HEK293 (cell line): ENCODE data around the gene CFAP43.

Experiments used
- CTCF ChIA-PET: fragments of 350-600 bp; formaldehyde crosslinking; extraction: SDS; loops from one replicate; lab custom pipeline; 2021; ENCODE audit warnings: antibody characterized with exemption; lab: Yijun Ruan, JAX
- POLR2A ChIA-PET: fragments of 300-600 bp; formaldehyde crosslinking; extraction: SDS; loops from one replicate; lab custom pipeline; 2020; ENCODE audit warnings: antibody characterized with exemption, inconsistent platforms; lab: Yijun Ruan, JAX
- H3K27ac ChIP-seq: fragments of 200-500 bp; sonication (Bioruptor generic); 2 replicates; pipeline ENCODE4 v1.5.1; 2014; ENCODE audit warnings: low read depth, low read length, control low read depth, inconsistent platforms; ENCODE audit errors: extremely low read depth
- H3K36me3 ChIP-seq, 2 experiments: fragments of 200-500 bp in 1 of 2; sonication (Bioruptor generic) in 1 of 2; 1 replicate in 1 of 2; 2 replicates in 1 of 2; pipeline ENCODE4 v1.5.1; 2014 to 2017; ENCODE audit warnings: inconsistent platforms in 2 of 2, low read length in 2 of 2; ENCODE audit not compliant: control insufficient read depth in 2 of 2, insufficient read depth in 1 of 2
- H3K4me1 ChIP-seq: fragments of 200-500 bp; sonication (Bioruptor generic); 2 replicates; pipeline ENCODE4 v1.5.1; 2014; ENCODE audit warnings: mild to moderate bottlenecking, low read length, inconsistent platforms; ENCODE audit not compliant: control insufficient read depth, insufficient read depth
- H3K4me3 ChIP-seq: 2 replicates; pipeline ENCODE4 v1.5.1; 2011; ENCODE audit warnings: low read depth, mild to moderate bottlenecking, control low read depth, low read length, moderate library complexity
- H3K9me3 ChIP-seq: fragments of 200-500 bp; sonication (Bioruptor generic); 2 replicates; pipeline ENCODE4 v1.5.1; 2014; ENCODE audit warnings: low read depth, low read length, inconsistent platforms; ENCODE audit not compliant: control insufficient read depth, insufficient read depth
- BCL11B ChIP-seq: fragments of 450-650 bp; formaldehyde crosslinking; IDR thresholded peaks from 2 replicates; pipeline ENCODE4 v1.5.1; 2016; ENCODE audit warnings: low read depth, missing biosample characterization, missing genetic modification characterization
- HOXD13 ChIP-seq: sonication (generic); formaldehyde crosslinking; IDR thresholded peaks from 2 replicates; pipeline ENCODE4 v1.8.0; 2022; ENCODE audit warnings: missing genetic modification reagents, borderline replicate concordance
- KLF9 ChIP-seq: fragments of 450-650 bp; formaldehyde crosslinking; IDR thresholded peaks from 2 replicates; pipeline ENCODE4 v1.5.1; 2016; ENCODE audit warnings: missing biosample characterization, missing genetic modification characterization, low read depth
- OSR2 ChIP-seq: fragments of 450-650 bp; formaldehyde crosslinking; IDR thresholded peaks from 2 replicates; pipeline ENCODE4 v1.5.1; 2016; ENCODE audit warnings: missing biosample characterization, missing genetic modification characterization
- ZNF114 ChIP-seq: fragments of 450-650 bp; formaldehyde crosslinking; IDR thresholded peaks from 2 replicates; pipeline ENCODE4 v1.5.0; 2017; ENCODE audit warnings: missing biosample characterization, missing genetic modification characterization
- ZNF121 ChIP-seq: fragments of 450-650 bp; formaldehyde crosslinking; IDR thresholded peaks from 2 replicates; pipeline ENCODE4 v1.5.1; 2016; ENCODE audit warnings: missing biosample characterization, missing genetic modification characterization
- ZNF140 ChIP-seq: fragments of 450-650 bp; formaldehyde crosslinking; IDR thresholded peaks from 2 replicates; pipeline ENCODE4 v1.5.1; 2016; ENCODE audit warnings: missing biosample characterization, missing genetic modification characterization
- ZNF248 ChIP-seq: fragments of 450-650 bp; formaldehyde crosslinking; IDR thresholded peaks from 2 replicates; pipeline ENCODE4 v1.5.1; 2017; ENCODE audit warnings: missing biosample characterization, missing genetic modification characterization
- ZNF292 ChIP-seq: fragments of 450-650 bp; formaldehyde crosslinking; IDR thresholded peaks from 2 replicates; pipeline ENCODE4 v1.5.1; 2016; ENCODE audit warnings: low read depth, missing biosample characterization, missing genetic modification characterization, borderline replicate concordance
- ZNF324 ChIP-seq: fragments of 450-650 bp; formaldehyde crosslinking; IDR thresholded peaks from 2 replicates; pipeline ENCODE4 v1.5.1; 2016; ENCODE audit warnings: missing biosample characterization, missing genetic modification characterization
- ZNF394 ChIP-seq: fragments of 450-650 bp; formaldehyde crosslinking; IDR thresholded peaks from 2 replicates; pipeline ENCODE4 v1.5.1; 2016; ENCODE audit warnings: missing biosample characterization, missing genetic modification characterization, mild to moderate bottlenecking, moderate library complexity, borderline replicate concordance
- ZNF426 ChIP-seq: fragments of 450-650 bp; formaldehyde crosslinking; IDR thresholded peaks from 2 replicates; pipeline ENCODE4 v1.5.1; 2017; ENCODE audit warnings: missing biosample characterization, missing genetic modification characterization, mild to moderate bottlenecking, inconsistent platforms, moderate library complexity
- ZNF433 ChIP-seq: fragments of 450-650 bp; formaldehyde crosslinking; IDR thresholded peaks from 2 replicates; pipeline ENCODE4 v1.5.1; 2016; ENCODE audit warnings: missing biosample characterization, missing genetic modification characterization, low read depth
- ZNF544 ChIP-seq: fragments of 450-650 bp; formaldehyde crosslinking; IDR thresholded peaks from 2 replicates; pipeline ENCODE4 v1.5.0; 2017; ENCODE audit warnings: missing biosample characterization, missing genetic modification characterization
- ZNF585B ChIP-seq: fragments of 450-650 bp; formaldehyde crosslinking; IDR thresholded peaks from 2 replicates; pipeline ENCODE4 v1.5.1; 2016; ENCODE audit warnings: missing biosample characterization, missing genetic modification characterization
- ZNF658 ChIP-seq: fragments of 450-650 bp; formaldehyde crosslinking; IDR thresholded peaks from 2 replicates; pipeline ENCODE4; 2016; ENCODE audit warnings: missing biosample characterization, missing genetic modification characterization
- ZNF747 ChIP-seq: fragments of 450-650 bp; formaldehyde crosslinking; IDR thresholded peaks from 2 replicates; pipeline ENCODE4 v1.5.1; 2016; ENCODE audit warnings: missing biosample characterization, missing genetic modification characterization
- ZNF785 ChIP-seq: fragments of 450-650 bp; formaldehyde crosslinking; IDR thresholded peaks from 2 replicates; pipeline ENCODE4 v1.5.1; 2016; ENCODE audit warnings: missing biosample characterization, missing genetic modification characterization
- ZNF830 ChIP-seq: fragments of 450-650 bp; IDR thresholded peaks from 2 replicates; pipeline ENCODE4 v1.5.0; 2018; ENCODE audit warnings: missing biosample characterization, missing genetic modification characterization, low read depth, mild to moderate bottlenecking, moderate library complexity
- TF ChIP-seq, protein P1 (sequence below): fragments of 450-650 bp; formaldehyde crosslinking; IDR thresholded peaks from 2 replicates; pipeline ENCODE4 v1.5.1; 2016; ENCODE audit warnings: missing biosample characterization, missing genetic modification characterization, low read depth
- TF ChIP-seq, protein P2 (sequence below): fragments of 450-650 bp; formaldehyde crosslinking; IDR thresholded peaks from 2 replicates; pipeline ENCODE4 v1.5.1; 2016; ENCODE audit warnings: missing biosample characterization, missing genetic modification characterization
- TF ChIP-seq, protein P3 (sequence below): fragments of 450-650 bp; formaldehyde crosslinking; IDR thresholded peaks from 2 replicates; pipeline ENCODE4 v1.5.1; 2017; ENCODE audit warnings: missing biosample characterization, missing genetic modification characterization
- TF ChIP-seq, protein P4 (sequence below): fragments of 450-650 bp; formaldehyde crosslinking; IDR thresholded peaks from 2 replicates; pipeline ENCODE4 v1.5.1; 2016; ENCODE audit warnings: missing biosample characterization, missing genetic modification characterization

Gene CFAP43

DNA sequence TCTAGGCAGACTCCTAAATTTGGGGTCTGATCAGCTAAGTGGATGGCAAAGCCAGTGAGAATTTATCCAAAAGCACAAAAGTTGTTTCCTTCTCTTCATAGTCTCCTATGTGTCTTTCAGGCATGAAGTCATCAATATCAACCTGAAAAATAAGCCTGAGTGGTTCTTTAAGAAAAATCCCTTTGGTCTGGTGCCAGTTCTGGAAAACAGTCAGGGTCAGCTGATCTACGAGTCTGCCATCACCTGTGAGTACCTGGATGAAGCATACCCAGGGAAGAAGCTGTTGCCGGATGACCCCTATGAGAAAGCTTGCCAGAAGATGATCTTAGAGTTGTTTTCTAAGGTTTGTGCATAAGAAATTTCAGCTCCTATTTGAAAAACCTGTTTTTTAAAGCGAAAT is 27.3 kb upstream of the CFAP43 start (continued):
- TF ChIP-seq ZNF830 (tag by site-specific recombination) (no peak), ZNF433 (tag by site-specific recombination) (no peak), KLF9 (tag by site-specific recombination) (no peak)

DNA sequence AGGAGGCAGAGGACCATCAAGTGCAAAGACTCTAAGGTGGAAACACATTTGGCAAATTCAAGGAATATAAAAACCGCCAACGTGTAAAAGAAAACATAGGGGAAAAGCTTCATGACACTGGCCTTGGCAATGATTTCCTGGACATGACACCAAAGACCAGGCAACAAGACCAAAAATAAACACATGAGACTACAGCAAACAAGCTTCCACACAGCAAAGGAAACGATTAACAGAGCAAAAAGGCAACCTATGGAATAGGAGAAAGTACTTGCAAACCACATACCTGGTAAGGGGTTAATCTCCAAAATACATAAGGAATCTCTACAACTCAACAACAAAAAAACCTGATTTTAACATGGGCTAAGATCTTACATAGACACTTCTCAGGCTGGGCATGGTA is 26.0 kb upstream of the CFAP43 start:
- TF ChIP-seq, protein P1, sequence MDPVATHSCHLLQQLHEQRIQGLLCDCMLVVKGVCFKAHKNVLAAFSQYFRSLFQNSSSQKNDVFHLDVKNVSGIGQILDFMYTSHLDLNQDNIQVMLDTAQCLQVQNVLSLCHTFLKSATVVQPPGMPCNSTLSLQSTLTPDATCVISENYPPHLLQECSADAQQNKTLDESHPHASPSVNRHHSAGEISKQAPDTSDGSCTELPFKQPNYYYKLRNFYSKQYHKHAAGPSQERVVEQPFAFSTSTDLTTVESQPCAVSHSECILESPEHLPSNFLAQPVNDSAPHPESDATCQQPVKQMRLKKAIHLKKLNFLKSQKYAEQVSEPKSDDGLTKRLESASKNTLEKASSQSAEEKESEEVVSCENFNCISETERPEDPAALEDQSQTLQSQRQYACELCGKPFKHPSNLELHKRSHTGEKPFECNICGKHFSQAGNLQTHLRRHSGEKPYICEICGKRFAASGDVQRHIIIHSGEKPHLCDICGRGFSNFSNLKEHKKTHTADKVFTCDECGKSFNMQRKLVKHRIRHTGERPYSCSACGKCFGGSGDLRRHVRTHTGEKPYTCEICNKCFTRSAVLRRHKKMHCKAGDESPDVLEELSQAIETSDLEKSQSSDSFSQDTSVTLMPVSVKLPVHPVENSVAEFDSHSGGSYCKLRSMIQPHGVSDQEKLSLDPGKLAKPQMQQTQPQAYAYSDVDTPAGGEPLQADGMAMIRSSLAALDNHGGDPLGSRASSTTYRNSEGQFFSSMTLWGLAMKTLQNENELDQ = no peak
- TF ChIP-seq ZNF426 (no peak), OSR2 (tag by site-specific recombination) (no peak), HOXD13 (CRISPR knock-in tag) (no peak), ZNF121 (tag by site-specific recombination) (no peak), ZNF747 (tag by site-specific recombination) (no peak), ZNF292 (tag by site-specific recombination) (no peak), ZNF658 (tag by site-specific recombination) (no peak), ZNF140 (tag by site-specific recombination) (no peak), ZNF114 (no peak), ZNF394 (tag by site-specific recombination) (no peak), ZNF585B (tag by site-specific recombination) (no peak), ZNF544 (tag by site-specific recombination) (no peak), BCL11B (tag by site-specific recombination) (no peak), ZNF785 (tag by site-specific recombination) (no peak), ZNF324 (tag by site-specific recombination) (no peak), ZNF248 (no peak)
- TF ChIP-seq, protein P2, sequence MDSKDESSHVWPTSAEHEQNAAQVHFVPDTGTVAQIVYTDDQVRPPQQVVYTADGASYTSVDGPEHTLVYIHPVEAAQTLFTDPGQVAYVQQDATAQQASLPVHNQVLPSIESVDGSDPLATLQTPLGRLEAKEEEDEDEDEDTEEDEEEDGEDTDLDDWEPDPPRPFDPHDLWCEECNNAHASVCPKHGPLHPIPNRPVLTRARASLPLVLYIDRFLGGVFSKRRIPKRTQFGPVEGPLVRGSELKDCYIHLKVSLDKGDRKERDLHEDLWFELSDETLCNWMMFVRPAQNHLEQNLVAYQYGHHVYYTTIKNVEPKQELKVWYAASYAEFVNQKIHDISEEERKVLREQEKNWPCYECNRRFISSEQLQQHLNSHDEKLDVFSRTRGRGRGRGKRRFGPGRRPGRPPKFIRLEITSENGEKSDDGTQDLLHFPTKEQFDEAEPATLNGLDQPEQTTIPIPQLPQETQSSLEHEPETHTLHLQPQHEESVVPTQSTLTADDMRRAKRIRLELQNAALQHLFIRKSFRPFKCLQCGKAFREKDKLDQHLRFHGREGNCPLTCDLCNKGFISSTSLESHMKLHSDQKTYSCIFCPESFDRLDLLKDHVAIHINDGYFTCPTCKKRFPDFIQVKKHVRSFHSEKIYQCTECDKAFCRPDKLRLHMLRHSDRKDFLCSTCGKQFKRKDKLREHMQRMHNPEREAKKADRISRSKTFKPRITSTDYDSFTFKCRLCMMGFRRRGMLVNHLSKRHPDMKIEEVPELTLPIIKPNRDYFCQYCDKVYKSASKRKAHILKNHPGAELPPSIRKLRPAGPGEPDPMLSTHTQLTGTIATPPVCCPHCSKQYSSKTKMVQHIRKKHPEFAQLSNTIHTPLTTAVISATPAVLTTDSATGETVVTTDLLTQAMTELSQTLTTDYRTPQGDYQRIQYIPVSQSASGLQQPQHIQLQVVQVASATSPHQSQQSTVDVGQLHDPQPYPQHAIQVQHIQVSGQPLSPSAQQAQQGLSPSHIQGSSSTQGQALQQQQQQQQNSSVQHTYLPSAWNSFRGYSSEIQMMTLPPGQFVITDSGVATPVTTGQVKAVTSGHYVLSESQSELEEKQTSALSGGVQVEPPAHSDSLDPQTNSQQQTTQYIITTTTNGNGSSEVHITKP (tag by site-specific recombination) = no peak
- TF ChIP-seq, protein P3, sequence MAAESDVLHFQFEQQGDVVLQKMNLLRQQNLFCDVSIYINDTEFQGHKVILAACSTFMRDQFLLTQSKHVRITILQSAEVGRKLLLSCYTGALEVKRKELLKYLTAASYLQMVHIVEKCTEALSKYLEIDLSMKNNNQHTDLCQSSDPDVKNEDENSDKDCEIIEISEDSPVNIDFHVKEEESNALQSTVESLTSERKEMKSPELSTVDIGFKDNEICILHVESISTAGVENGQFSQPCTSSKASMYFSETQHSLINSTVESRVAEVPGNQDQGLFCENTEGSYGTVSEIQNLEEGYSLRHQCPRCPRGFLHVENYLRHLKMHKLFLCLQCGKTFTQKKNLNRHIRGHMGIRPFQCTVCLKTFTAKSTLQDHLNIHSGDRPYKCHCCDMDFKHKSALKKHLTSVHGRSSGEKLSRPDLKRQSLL = no peak
- TF ChIP-seq, protein P4, sequence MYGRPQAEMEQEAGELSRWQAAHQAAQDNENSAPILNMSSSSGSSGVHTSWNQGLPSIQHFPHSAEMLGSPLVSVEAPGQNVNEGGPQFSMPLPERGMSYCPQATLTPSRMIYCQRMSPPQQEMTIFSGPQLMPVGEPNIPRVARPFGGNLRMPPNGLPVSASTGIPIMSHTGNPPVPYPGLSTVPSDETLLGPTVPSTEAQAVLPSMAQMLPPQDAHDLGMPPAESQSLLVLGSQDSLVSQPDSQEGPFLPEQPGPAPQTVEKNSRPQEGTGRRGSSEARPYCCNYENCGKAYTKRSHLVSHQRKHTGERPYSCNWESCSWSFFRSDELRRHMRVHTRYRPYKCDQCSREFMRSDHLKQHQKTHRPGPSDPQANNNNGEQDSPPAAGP = no peak
- ChIA-PET CTCF (interaction anchor here (0.6 to 2.0 kb wide), 5 partner anchors 9 to 227 kb away, joined by 3 to 9 read pairs (median 5); no protein-coding TSS in a partner anchor), POLR2A (interaction anchor here (1.6 kb wide), 1 partner anchor 10 kb away, joined by 4 read pairs; no protein-coding TSS in a partner anchor)
- Histone ChIP-seq H3K27ac (no peak overlapping the region), H3K4me1 (peaks cover 11% of the 10 kb centered on the region; the same call in 1 of the 2 replicates), H3K4me3 (no peak overlapping the region), H3K9me3 (no peaks in the 10 kb centered on the region), H3K36me3 (peaks cover 53 to 68% of the 10 kb centered on the region in 2 experiments)
